HG02938 (cell line): ENCODE results near the gene CLEC7A.

Experiments
- ATAC-seq: cut with Tn5 transposase; IDR thresholded peaks from one replicate; pipeline ENCODE4 v1.9.1; 2021; ENCODE audit warnings: mild to moderate bottlenecking, moderate library complexity; ENCODE audit not compliant: unreplicated experiment

Gene CLEC7A

GRCh38 chr12:10130042-10130441 lies at the start of gene CLEC7A:
TSS of gene CLEC7A (minus strand) at chr12:10130199. CDS start at chr12:10130082, 117 bp downstream.
- peak; percentile 90 for ATAC-seq

DNA sequence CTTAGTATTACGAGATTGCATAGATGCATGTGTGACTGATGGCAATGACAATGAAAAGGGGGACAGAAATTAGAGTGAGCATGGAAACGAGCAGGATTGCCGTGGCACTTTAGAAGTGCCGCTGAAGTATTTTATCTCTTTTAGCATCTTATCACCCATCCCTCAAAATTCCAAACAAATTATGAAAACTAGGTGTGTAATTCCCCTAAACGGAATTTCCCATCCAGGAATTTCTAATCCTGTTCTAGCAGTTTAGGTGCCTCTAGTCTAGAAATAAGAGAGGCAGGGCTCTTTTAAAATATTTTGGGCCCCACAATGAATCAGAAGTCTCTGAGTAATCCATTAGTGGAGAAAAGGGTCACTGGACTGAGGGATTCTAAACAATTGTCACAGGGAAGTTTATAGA lies 49.8 kb upstream of the CLEC7A start:
- ATAC-seq: no peak

DNA sequence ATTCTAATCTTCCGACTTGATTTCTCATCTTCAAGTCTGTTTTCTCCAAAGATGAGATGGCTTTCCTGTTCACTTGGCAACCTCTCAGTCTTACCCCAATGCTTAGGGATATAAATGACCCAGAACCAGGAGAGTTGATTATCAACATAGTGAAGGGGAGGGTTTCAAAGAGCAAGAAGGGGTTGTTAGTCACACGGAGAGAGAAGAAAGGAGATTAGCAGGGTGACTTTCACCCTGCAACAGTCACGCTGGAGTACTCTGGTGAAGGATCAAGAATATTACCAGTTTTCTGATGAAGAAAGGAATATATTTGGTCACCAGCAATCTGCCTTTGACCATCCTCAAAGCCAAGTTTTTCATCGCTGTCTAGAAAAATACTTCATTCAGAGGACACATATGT lies 48.8 kb upstream of the CLEC7A start, which contains the start of gene TMEM52B:
Gene TMEM52B, plus strand, starts transcription at position 212 of the 400 bp plus-strand sequence. CDS start 543 bp downstream, outside the sequence.
- no peak for ATAC-seq

DNA sequence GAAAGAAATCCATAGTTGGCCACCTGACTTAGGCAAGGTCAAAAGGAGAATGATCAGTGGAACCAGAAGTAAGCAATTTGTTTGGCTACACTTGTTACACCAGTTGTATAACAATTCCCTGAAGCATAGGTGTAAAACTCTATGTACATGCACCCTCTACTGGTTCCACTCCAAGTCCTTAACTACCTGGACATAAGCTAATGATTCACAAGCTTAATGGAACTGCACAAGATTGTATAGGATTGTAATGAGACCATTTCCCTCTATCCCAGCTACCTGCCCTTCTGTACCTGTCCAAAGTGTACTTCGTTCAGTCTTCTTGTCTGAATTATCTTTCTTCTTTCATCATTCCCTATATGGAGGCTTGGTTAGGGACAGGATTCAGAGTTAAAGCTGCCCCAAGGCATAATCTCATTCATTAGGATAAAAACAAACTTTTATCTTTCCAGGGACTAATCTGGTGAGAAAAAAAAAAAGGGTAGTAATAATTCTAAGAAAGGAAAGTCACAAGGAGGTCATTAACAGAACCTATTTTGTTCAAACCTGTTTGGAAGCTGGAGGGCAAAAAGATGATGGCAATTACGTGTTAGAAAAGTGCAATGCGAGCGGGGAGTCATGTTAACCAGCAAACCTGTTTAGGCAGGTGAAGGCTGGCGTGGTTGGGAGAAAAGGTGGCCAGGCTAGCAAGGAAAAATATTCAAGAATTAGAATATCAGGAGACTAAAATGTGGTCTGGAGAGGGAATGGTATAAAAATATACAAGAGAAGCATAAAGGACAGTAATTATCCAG lies 46.0 kb upstream of the CLEC7A start:
- no peak for ATAC-seq

GRCh38 chr12:10174986-10175614 lies 45.1 kb upstream of the CLEC7A start:
- no peak for ATAC-seq

DNA sequence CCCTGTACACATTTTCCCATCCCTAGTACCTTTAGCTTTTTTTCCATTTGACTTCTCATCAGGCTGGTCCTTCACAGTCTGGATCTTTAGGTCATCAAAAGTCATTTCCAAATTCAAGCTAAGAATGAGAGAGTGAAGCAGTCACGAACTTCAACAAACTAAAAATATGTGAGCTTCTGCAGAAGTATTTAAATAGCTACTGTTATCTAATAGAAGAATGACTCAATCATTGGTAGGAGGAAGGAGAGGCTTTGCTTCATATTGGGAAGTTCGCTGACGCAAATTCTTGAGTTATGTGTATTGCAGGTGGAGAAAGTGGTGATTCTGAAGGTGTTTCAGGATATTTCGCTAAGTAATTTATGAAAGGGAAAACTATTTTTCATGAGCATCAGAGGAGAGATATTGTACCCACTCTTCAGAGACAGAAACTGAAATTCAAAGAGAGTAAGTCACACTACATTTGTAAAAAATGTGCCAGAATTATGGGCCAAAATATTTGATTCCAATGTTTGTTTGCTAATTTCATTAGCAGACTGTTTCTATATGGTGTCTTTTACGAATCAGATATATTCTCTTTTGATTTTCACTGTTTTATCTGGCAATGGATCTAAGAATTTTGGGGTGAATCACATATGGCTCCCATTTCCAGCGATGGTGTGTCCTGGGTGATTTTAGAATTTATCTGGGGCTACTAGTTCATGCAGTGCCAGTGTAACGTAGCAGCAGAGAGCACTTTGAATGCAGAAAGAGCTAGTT lies 42.2 kb upstream of the CLEC7A start, which contains the start of gene OLR1:
Gene OLR1, minus strand, starts transcription at position 160 of the 756 bp plus-strand sequence. Its CDS starts 55 bp downstream, at position 105.
- ATAC-seq: no peak

GRCh38 chr12:10170216-10170615 lies 40.2 kb upstream of the CLEC7A start:
- ATAC-seq: no peak

GRCh38 chr12:10169104-10169503 lies 39.1 kb upstream of the CLEC7A start:
- ATAC-seq: no peak

DNA sequence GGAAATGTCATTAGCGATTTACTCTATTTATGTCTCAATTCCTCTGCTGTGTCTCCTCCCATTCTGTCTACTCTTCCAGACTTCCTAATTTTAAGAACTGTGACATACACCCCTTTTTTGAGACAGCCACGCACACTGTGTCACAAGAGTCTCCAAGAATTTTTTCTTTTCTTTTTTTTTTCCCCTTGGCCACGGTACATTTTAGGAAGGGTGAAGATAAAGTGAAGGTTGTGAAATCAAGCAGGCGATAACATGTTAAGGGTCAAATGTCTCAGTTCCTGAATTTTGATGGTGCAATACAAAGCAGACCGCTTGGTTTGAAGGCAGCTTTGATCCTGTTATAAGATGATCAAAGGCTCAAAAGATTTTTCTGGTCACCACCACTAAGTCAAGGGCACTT lies 37.6 kb upstream of the CLEC7A start:
- no peak for ATAC-seq

DNA sequence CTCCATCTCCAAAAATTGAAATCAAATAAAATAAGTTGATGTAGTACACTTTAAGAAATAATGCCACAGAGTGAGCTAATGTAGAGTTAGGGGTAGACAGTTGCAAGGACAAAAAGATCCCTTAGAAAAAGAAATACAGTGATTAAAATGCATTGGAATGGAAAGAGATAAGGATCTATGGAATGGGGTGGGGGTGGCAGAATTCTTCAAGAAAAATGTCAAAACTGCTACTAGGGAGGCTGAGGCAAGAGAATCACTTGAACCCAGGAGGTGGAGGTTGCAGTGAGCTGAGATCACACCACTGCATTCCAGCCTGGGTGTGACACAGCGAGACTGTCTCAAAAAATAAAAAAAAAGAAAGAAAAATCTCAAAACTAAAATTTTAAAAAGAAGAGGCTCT lies 35.4 kb upstream of the CLEC7A start:
- ATAC-seq: no peak

- ATAC-seq: no peak
Observed at GRCh38 chr12:10163084-10163483, 33.1 kb upstream of the CLEC7A start.

DNA sequence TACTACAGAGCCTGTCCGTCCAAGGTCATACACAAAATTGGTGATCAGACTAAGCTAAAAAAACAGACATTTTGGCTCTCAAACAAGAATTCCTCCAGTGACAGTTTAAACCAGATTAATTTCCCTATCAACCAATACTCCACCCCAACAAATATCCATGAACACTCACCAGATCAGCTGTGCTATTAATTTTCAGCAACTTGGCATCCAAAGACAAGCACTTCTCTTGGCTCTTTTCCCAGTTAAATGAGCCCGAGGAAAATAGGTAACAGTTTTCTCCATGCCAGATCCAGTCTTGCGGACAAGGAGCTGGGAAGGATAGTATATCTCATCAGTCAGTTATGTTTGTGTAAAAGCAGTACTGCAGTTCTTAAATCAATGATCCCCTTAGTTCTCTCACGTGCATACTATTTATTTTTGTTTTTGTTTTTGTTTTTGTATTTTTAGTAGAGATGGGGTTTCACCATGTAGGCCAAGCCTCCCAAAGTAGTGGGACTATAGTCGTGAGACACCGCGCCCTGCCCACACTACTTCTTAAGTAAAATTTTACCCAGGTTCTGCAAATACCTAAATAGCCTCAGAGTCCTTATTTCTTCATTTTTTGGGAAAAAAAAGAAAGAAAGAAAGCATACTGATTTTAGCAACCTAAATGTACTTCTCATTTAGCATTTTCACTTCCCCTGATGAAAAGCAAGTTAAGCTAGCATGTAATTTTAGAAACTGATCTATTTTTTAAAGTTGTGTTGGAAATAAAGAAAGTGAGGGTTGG lies 30.8 kb upstream of the CLEC7A start:
- ATAC-seq: no peak

DNA sequence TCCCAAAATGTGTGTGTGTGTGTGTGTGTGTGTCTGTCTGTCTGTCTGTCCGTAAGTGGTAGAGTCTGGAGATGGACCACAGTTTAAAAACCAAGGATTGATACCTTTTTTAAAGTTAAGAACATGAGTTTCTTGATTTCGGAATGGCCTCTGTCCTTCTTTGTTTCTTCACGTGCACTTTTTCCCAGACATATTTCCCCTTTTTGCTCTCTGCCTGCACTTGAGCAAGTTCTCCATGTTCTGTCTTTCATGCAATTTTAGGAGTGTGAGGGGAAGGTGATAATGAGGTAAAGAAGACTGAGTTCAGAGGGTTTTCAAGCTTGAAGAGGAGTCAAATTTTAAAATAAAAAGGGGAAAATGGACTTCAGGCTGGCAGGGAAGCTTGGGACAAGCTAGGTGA lies 29.3 kb upstream of the CLEC7A start:
- no peak for ATAC-seq

GRCh38 chr12:10158406-10158805 lies 28.4 kb upstream of the CLEC7A start:
- no peak for ATAC-seq

- ATAC-seq: no peak
Observed at GRCh38 chr12:10155966-10156365, 26.0 kb upstream of the CLEC7A start.

DNA sequence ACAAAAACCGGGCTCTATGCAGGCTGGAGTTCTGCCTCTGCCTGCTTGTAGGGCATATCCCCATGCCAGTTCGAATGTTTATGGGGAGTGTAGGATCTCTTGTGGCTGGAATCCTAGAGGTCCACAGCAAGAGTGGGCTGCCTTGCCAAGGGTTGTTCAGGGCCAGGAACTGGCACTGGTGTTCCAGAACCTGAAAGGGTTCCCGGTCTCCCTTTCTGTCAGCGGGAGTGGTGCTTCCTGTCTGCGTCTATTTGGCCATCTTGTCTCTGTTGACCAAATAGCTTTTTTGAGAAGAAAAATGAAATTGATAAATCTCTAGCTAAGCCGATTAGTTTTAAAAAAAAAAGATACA lies 24.1 kb upstream of the CLEC7A start:
- no peak for ATAC-seq

- peak; percentile 44 for ATAC-seq
Observed at GRCh38 chr12:10153271-10154144, 23.5 kb upstream of the CLEC7A start.

- ATAC-seq: no peak
Observed at GRCh38 chr12:10151621-10152020, 21.6 kb upstream of the CLEC7A start.

GRCh38 chr12:10147714-10148403 lies 17.9 kb upstream of the CLEC7A start:
- peak; percentile 61 for ATAC-seq
